Stomach smooth muscle (tissue), 2 donors: ENCODE data around the gene TIMM50.

ENCODE experiments used
- H3K27ac ChIP-seq: one replicate; pipeline ENCODE4 v1.7.0; 2013; ENCODE audit warnings: mild to moderate bottlenecking, low read length, inconsistent platforms
- H3K27me3 ChIP-seq, 2 donors: one replicate each; pipeline ENCODE4 v1.7.0; 2013; ENCODE audit warnings: low read length in 2 of 2; ENCODE audit not compliant: insufficient read depth in 2 of 2, control insufficient read depth in 1 of 2
- H3K36me3 ChIP-seq, 2 donors: one replicate each; pipeline ENCODE4 v1.7.0; 2013; ENCODE audit warnings: low read length in 2 of 2; ENCODE audit not compliant: control insufficient read depth in 2 of 2, insufficient read depth in 2 of 2
- H3K4me1 ChIP-seq: one replicate; pipeline ENCODE4 v1.7.0; 2013; ENCODE audit warnings: low read length; ENCODE audit not compliant: control insufficient read depth, insufficient read depth
- H3K4me3 ChIP-seq, 2 donors: one replicate each; pipeline ENCODE4 v1.7.0; 2013; ENCODE audit warnings: low read length in 2 of 2
- H3K9ac ChIP-seq, 2 donors: one replicate each; pipeline ENCODE4 v1.7.0; 2013; ENCODE audit warnings: low read length in 2 of 2, mild to moderate bottlenecking in 1 of 2
- H3K9me3 ChIP-seq, 2 donors: one replicate each; pipeline ENCODE4 v1.7.0; 2013; ENCODE audit warnings: low read length in 2 of 2; ENCODE audit not compliant: control insufficient read depth in 2 of 2
- donor health status: healthy.
- donor health status: Pancreatic carcinoma.

The TIMM50 gene

DNA sequence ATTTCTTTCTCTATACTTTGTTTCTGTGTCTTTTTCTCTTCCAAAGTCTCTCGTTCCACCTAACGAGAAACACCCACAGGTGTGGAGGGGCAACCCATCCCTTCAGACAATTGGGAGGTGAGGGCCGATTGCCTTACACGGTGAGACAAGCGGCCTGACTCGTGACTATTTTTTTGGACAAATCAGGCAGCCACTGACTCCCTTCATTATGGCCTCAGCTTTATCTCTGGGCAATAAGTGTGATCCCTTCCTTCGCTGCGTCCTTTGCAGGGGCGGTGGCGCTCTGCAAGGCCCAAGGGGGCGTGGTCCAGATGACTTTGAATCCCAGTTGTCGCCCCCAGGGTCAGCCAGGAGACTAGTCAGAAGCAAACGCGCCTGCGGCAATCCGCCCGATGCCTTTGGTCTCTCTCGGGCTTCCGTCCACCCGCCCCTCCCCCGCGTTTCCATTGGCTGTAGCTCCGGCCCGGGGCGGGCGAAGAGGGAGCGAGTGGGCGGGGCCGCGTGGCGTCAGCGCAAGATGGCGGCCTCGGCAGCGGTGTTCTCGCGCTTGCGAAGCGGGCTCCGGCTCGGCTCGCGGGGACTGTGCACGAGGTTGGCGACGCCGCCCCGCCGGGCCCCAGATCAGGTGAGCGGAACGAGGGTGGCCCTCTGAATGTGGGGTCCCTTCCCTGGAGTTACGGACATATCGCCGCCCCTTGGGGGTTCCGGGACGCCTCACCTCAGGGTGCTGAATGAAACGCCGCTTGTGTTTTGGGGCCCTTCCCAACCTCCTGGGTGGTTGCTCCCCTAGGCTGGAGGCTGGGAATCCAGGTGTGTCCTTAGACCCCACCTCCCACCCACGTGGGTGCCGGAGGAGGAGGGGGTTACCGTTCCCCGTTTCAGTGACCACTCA is at the start of gene TIMM50:
TIMM50 (plus strand) TSS at position 502 of the 892 bp plus-strand sequence; CDS start at position 518, 16 bp downstream.
- Histone ChIP-seq H3K9ac (peak within 1 kb of the TSS; percentile 85 to 96), H3K4me3 (peak within 1 kb of the TSS; percentile 83 to 100), H3K36me3 (peaks cover 12 to 18% of the 10 kb centered on the region in 2 donors), H3K4me1 (peaks cover 14% of the 10 kb centered on the region), H3K9me3 (no peaks in the 10 kb centered on the region), H3K27ac (peak within 1 kb of the TSS; percentile 82), H3K27me3 (no peaks in the 10 kb centered on the region)

DNA sequence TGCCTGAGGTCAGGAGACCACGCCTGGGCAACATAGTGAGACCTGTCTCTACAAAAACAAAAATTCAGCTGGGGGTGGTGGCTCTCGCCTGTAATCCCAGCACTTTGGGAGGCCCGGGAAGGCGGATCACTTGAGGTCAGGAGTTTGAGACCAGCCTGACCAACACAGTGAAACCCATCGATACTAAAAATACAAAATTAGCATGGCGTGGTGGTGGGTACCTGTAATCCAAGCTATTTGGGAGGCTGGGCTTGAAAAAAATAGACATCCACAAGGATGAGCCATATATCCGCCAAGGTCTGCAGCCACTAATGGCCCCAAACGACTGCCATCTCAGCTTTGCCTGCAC is 48.0 kb upstream of the TIMM50 start:
- Histone ChIP-seq H3K27me3 (peaks cover 0 to 2% of the 10 kb centered on the region in 2 donors), H3K9me3 (no peaks in the 10 kb centered on the region), H3K9ac (no peak overlapping the region), H3K27ac (no peak overlapping the region), H3K4me1 (peaks cover 49% of the 10 kb centered on the region), H3K36me3 (peaks cover 24 to 28% of the 10 kb centered on the region in 2 donors), H3K4me3 (no peak overlapping the region)

DNA sequence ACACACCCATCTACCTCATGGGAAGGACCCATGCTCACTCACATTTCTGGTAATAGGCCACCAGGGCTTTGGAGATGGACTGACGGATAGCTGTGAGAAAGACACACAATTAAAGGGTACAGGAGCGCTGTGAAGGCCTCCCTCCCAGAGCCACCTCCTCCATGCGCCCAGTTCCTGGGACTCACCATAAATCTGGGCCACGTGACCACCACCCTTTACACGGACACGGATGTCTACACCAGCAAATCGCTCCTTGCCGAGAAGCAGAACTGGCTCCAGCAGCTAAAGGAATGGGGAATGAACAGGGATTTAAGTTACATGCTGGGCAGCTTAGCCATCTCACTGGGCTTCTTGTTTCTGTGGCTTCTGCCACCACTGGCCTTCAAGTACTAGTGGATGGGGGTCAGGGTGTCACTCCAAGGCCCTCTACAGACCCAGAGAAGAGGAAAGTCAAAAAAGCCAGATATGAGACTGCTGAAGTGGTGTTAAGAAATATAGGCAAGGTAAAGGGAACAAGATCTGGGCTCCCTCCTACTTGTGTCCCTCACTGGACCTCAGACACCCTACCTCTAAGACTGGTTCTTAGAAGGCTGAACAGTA is 47.1 kb upstream of the TIMM50 start:
- Histone ChIP-seq H3K27me3 (peaks cover 3 to 4% of the 10 kb centered on the region in 2 donors), H3K4me3 (peak overlapping the region in 1 of 2 donors; percentile 98), H3K36me3 (peaks cover 24 to 28% of the 10 kb centered on the region in 2 donors), H3K27ac (no peak overlapping the region), H3K4me1 (peaks cover 40% of the 10 kb centered on the region), H3K9me3 (no peaks in the 10 kb centered on the region), H3K9ac (peak overlapping the region in 1 of 2 donors; percentile 13)

DNA sequence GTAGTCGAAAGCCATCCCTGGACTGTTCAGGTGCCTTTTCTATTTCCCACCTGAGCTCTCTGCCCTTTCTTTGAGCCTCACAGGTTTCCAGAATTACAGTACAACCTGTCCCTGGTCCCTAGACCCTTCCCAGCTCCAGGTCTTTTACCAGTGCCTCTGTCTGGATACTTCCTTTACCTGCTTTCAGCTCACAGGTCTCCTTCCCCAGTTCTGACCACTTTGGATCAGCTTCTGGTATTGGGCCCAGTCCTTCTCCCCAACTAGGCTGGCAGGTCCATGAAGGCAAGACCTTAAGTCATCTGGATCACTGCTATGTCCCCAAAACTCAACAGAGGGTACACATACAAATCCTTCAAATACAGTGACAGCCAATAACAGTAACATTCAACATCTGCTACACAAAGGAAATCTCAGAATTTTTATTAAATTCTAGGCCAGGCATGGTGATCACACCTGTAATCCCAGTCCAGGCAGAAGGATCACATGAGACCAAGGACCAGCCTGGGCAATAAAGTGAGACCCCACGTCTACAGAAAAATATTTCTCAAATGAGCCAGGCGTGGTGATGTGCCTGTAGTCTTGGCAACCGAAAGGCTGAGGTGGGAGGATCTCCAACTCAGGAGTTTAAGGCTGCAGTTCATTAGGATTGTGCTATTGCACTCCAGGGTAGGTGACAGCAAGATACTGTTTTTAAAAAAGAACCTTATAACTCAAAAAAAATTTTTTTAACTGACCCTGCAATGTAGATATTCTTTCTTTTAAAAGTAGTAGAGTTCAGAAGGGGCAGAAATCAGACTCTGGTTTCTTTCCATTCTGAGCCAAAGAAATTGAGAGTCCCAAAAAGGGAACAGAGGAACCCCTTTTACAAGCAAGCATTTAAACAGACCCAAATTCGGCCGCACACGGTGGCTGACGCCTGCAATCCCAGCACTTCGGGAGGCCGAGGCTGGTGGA is 46.2 kb upstream of the TIMM50 start:
- Histone ChIP-seq H3K36me3 (peaks cover 24 to 28% of the 10 kb centered on the region in 2 donors), H3K4me3 (peak overlapping the region; percentile 98 to 99), H3K4me1 (peaks cover 34% of the 10 kb centered on the region), H3K27ac (no peak overlapping the region), H3K9ac (peak overlapping the region; percentile 42 to 99), H3K9me3 (no peaks in the 10 kb centered on the region), H3K27me3 (peaks cover 3 to 4% of the 10 kb centered on the region in 2 donors)

DNA sequence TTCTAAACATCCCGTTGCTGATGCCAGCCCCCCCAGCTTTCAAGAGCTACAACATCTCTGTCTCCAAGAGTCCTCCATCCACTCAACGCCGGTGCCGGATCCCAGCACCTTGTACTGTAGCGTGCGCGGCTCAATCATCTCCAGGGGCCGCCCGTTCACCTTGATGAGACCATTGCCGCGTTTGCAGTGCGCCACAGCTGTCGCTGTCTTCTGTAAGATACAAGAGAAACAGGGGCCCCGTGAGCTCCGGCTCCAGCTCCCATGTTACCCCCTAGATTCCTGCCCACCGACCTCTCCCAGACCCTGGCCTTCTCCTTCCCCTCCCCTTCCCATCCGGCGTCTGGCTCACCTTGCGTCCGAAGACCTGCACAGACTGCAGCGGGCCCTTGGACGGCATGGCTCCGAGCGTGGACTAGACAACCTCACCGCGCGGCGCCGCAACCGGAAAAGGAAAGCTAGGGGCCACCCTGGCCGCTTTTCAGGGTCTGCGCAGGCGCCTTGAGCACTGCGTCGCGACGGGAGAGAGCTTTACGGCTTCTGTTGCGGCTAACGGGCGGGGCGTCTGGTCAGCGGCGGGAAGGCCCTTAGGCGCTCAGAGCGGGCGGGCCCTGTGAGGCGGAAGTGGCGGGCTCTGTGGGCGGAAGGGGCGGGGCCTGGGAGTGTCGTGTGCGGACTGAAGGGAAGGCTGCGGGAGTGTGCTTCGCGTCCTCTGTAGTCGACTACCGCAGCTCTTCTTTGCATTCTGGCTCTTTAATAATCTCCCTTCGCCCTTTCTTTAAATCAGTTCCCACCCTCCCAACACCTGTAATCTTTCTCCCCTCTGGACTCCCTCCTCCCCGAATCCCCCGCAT is 44.9 kb upstream of the TIMM50 start, which contains the start of gene RPS16:
RPS16 (minus strand) TSS at position 451 of the 851 bp plus-strand sequence; CDS start at position 397, 54 bp downstream.
- Histone ChIP-seq H3K9me3 (no peaks in the 10 kb centered on the region), H3K4me3 (peak within 1 kb of the TSS; percentile 98 to 99), H3K27ac (peak within 1 kb of the TSS; percentile 79), H3K36me3 (peaks cover 24 to 25% of the 10 kb centered on the region in 2 donors), H3K4me1 (peaks cover 31% of the 10 kb centered on the region), H3K27me3 (peaks cover 3 to 4% of the 10 kb centered on the region in 2 donors), H3K9ac (peak within 1 kb of the TSS; percentile 91 to 99)

DNA sequence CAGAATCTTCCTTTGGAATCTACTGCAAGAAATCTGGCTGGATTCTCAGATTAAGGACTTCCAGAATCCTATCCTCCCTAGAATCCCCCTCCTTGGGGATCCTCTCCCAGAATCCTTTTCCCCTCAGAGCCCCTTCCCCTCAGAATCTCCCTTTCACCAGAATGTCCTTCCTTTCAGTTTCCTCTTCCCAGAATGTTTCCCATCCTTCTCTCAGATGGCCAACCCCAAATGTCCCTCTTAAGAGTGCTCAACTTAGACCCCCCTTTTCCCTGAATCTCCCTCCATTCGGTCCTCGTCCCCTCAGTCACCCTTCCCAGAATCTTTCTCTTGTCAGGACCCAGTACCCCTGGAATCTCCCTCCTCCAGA is 44.3 kb upstream of the TIMM50 start:
- Histone ChIP-seq H3K27me3 (peaks cover 3 to 6% of the 10 kb centered on the region in 2 donors), H3K27ac (peak overlapping the region; percentile 79), H3K9me3 (no peaks in the 10 kb centered on the region), H3K4me3 (peak overlapping the region; percentile 87 to 98), H3K9ac (peak overlapping the region; percentile 89 to 97), H3K4me1 (peaks cover 31% of the 10 kb centered on the region), H3K36me3 (peaks cover 19 to 22% of the 10 kb centered on the region in 2 donors)

DNA sequence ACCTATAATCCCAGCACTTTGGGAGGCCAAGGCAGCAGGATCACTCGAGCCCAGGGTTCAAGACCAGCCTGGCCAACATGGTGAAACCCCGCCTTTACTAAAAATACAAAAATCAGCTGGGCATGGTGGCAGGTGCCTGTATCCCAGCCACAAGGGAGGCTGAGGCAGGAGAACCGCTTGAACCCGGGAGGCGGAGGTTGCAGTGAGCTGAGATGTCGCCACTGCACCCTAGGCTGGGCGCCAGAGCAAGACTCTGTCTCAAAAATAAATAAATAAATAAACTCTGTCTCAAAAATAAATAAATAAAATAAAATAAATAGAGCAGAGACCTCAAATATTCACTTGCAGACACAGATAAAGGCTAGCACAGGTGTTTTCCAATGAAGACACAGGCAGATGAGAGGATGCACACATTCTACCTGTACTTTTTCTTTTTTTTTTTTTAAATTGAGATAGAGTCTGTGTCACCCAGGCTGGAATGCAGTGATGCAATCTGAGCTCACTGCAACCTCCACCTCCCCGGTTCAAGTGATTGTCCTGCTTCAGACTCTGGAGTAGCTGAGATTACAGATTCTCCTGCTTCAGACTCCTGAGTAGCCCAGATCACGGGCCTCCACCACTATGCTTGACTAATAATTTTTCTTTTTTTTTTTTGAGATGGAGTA is 42.2 kb upstream of the TIMM50 start:
- no peak overlapping the region for H3K4me3 ChIP-seq
- H3K9ac ChIP-seq, result no peak overlapping the region
- peaks cover 29% of the 10 kb centered on the region for H3K4me1 ChIP-seq
- peaks cover 11 to 12% of the 10 kb centered on the region in 2 donors for H3K36me3 ChIP-seq
- H3K9me3 ChIP-seq, result no peaks in the 10 kb centered on the region
- peaks cover 3 to 6% of the 10 kb centered on the region in 2 donors for H3K27me3 ChIP-seq
- no peak overlapping the region for H3K27ac ChIP-seq

DNA sequence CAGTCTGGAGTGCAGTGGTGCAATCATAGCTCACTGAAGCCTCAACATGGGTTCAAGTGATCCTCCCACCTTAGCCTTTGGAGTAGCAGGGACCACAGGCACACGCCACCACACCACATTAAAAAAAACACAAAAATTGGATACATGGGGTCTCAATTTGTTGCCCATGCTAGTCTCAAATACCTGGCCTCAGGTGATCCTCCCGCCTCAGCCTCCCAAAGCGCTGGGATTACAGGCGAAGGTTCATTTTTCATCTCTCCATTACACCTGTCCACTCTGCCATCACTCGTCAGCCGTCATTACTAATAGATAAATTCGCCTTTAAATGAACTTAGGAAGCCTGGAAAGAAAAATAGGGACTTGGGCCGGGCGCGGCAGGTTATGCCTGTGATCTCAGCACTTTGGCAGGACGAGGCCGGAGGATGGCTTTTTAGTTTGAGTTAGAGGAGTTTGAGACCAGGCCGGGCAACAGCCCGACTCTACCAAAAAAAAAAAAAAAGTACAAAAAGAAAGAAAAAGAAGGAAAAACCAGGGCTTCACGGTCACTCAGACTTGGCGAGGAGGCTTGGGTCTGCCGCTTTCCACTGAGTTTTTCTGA is 35.9 kb upstream of the TIMM50 start:
- Histone ChIP-seq H3K4me1 (peaks cover 31% of the 10 kb centered on the region), H3K36me3 (peaks cover 0 to 7% of the 10 kb centered on the region in 2 donors), H3K4me3 (peak overlapping the region; percentile 94 to 100), H3K9me3 (no peaks in the 10 kb centered on the region), H3K27ac (peak overlapping the region; percentile 95), H3K27me3 (peaks cover 0 to 2% of the 10 kb centered on the region in 2 donors), H3K9ac (peak overlapping the region; percentile 84 to 100)
